Activated CD4-positive, CD25-positive, alpha-beta regulatory T cell treated with anti-CD3 and anti-CD28 coated beads, Interleukin-2, amount 50 U/mL, for 16 hours (primary cell): ENCODE results near the gene ENTPD8.
A peak's percentile ranks its signal among the peaks of the same experiment; 100 is the strongest.
"Not testable (repeated sequence)": the region's sequence is repeated elsewhere in the genome, so short reads cannot be mapped to it uniquely, and the experiment has no call there.

Source experiments
- DNase-seq: peaks from one replicate; pipeline ENCODE4 v3.0.0-alpha.2; 2020; ENCODE audit warnings: low read depth, low spot score

ENTPD8 gene

DNA sequence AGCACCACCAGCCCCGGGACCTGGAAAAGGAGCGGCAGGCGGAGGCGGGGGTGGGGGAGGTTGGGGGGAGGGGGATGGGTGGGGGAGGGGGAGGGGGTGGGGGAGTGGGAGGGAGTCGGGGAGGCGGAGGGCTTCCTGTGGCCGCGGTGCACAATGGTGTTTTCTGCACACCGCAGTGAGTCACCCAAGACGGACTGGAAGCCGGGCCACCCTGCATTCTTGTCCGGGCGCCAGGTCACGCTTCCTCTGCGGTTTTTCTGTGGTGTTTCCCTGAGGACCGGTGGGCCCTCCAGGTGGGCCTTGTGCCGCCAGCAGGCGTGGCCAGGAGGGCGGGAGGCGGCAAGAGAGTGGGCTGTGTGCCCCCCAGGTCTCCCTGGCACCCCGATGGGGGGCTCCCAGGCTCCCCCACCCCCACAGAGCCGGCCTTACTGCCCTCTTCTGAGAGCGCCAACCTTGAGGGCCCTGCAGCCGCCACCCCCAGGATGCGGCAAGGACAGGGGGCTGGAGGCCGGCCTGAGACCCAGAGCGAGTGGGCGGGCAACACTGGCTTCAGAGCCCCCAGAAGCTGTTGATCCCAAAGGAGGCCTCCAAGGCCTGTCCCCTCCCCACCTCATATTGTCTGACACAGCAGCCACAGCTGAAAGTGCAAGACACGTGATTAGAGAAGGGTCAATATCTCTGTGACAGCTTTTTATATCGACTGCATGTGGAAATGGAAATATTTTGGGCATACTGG lies 29.3 kb downstream of the ENTPD8 start:
- no peak for DNase-seq

- DNase-seq = no peak
Observed at GRCh38 chr9:137411260-137411644, 29.9 kb downstream of the ENTPD8 start.

DNA sequence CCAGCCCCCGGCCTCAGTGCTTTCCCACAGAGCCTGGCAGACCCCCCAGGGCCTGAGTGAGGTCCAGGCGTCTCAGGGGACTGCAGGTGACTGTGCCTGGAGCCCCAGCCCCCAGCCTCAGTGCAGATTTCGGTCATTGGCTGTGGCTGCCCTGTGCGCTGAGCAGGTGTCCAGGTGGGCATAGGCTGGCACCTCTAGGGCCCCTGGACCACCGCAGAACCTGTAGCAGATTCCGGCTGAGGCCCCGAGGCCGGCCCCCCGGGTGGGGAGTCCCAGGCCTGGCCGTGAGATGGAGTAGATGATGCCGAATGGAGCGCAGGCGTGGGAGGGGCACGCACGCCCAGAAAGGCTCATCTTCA lies 30.3 kb downstream of the ENTPD8 start:
- no peak for DNase-seq

DNA sequence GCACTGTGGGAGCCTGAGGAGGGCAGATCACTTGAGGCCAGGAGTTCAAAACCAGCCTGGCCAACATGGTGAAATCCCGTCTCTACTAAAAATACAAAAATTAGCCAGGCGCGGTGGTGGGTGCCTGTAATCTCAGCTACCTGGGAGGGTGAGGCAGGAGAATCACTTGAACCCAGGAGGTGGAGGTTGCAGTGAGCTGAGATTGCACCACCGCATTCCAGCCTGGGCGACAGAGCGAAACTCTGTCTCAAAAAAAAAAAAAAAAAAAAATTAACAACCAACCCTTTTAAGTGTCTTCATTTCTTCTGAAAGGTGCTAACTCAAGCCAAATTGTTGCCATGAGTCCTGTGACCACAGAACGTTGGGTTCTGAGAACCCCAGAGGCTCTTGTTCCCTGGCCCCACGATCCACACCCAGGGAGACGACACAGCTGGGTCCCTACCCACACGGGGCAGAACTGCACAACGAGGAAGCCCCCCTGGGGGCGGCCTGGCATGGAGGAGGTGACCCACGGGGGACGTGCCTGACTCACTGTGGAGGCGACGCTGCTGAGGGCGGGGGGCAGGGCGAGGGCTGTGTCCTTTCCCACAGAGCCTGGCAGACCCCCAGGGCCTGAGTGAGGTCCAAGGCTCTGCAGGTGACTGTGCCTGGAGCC lies 30.8 kb downstream of the ENTPD8 start:
- not testable (repeated sequence) for DNase-seq

GRCh38 chr9:137409515-137409914 lies 31.6 kb downstream of the ENTPD8 start:
- no peak for DNase-seq

- no peak for DNase-seq
Observed at GRCh38 chr9:137408651-137409405, 32.3 kb downstream of the ENTPD8 start.

DNA sequence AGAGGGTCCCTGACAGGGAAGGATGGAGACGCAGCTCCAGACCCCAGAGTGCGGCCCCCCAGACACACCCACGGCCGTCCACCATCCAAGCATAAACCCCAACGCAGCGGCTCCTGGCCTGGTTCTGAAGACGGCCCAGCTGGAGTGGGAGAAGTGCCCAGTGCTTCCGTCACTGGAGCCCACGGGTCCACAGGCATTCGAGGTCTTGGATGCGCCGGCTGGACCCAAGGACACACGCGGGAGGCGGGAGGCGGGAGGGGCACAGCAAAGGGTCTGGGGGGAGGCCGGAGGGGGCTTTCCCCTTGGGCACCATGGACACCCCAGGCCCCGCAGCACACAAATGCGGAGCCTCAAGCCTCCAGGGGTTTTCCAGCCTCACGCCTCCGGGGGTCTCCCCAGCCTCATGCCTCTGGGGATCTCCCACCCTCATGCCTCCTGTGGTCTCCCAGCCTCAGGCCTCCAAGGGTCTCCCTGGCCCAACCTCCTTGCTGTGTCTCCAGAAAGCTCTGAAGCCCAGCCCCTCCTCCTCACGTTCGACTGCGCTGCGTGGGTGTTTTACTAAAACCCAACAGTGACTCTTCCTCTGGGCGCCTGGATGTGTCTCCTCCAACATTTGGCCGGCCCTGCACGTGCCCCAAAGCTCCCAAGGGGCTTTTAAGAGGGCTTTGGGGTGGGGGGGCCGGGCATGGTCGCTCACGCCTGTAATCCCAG lies 33.4 kb downstream of the ENTPD8 start:
- no peak for DNase-seq

DNA sequence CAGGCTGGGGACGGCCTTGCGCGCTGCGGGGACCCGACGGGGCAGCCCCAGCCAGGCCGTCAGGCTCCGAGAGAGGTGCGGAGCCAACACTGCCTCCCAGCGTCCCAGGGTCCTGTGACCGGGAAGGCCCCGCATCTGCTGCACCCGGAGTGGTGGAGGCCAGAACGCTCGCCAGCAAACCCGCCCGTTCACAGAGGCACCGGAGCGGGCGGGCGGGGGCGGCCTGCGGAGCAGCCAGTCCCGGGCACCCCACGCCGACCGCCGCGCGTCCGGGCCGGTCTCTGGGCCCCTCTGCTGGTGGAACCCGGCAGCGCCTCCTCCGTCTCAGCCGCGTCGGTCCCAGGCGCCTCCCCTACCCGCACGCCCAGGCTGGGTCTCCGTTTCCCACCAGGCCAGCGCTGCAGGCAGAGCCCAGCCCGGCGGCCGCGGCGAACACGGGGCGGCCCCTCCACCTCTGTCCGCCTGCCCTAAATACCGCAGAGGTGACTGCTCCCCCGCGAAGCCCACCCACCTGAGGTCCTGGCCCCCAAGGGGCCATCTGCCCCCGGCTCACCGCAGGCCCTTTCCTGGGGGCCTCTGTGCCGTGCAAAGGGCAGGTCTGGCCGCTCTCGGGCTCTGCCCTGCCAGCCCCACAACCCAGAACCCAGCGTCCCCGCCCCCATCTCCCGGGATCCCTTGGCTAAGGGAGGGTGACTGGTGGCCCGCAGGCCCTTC lies 34.1 kb downstream of the ENTPD8 start:
- DNase-seq = peak; percentile 38

- no peak for DNase-seq
Observed at GRCh38 chr9:137406085-137406760, 34.9 kb downstream of the ENTPD8 start.

DNA sequence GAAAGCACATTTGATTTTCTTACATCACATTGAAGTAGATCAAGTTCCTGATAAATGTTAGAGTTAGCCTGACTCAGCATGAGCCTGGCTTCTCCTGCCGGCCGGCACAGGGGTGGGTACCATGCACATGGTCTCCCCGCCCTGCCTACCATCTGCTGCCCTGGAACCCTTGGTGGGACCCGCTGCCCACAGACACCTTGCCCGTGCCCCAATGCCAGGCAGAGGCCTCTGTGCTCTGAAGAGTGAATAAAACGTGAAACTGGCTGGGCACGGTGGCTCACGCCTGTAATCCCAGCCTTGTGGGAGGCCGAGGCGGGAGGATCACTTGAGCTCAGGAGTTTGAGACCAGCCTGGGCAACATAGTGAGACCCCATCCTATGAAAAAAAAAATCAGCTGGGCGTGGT lies 35.5 kb downstream of the ENTPD8 start:
- no peak for DNase-seq

DNA sequence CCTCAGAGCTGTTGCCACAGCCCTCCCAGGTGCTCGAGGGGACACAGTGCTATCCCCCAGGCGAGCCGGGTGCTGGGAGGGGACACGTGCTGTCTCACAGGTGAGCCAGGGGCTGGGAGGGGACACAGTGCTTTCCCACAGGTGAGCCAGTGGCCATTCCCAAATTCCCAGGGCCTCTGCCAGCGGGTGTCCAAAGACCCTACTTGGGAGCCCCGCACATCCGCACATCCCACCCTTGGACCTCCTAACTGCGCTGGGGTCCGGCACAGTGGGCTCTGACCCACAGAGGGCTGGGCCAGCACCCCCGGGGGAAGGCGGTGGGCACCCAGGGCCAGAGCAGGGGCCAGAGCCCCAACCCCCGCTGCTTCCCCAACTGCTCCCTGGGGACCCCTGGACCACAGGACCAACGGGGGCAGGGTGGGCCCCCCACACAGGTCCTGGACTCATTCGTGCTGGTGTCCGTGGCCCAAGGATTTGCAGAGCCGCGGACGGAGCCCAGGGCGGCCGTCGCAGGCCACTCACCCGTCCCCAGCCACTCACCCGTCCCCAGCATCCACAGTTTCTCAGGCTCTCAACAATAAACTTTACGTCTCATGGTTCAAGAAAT lies 36.1 kb downstream of the ENTPD8 start:
- no peak for DNase-seq

DNA sequence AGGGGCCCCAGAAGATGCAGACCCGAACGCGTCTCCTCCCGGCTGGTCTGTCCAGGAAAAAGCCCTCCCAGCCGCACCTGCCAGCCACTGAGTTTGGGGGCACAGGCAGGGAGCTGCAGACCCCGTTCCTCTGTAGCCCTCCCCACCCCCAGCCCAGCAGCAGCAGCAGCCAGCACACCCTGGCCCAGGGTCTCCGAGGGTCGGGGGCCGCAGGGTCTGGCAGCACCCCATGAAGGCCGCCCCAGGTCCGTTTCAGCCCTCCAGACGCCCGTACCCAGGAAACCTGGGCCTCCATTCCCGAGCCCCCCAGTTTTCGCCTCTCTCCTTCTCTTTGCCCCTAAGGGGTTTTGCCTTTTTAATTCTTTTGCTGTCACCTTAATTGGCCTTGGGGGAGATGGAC lies 37.9 kb downstream of the ENTPD8 start:
- no peak for DNase-seq

- DNase-seq = no peak
Observed at GRCh38 chr9:137402746-137403145, 38.4 kb downstream of the ENTPD8 start.

DNA sequence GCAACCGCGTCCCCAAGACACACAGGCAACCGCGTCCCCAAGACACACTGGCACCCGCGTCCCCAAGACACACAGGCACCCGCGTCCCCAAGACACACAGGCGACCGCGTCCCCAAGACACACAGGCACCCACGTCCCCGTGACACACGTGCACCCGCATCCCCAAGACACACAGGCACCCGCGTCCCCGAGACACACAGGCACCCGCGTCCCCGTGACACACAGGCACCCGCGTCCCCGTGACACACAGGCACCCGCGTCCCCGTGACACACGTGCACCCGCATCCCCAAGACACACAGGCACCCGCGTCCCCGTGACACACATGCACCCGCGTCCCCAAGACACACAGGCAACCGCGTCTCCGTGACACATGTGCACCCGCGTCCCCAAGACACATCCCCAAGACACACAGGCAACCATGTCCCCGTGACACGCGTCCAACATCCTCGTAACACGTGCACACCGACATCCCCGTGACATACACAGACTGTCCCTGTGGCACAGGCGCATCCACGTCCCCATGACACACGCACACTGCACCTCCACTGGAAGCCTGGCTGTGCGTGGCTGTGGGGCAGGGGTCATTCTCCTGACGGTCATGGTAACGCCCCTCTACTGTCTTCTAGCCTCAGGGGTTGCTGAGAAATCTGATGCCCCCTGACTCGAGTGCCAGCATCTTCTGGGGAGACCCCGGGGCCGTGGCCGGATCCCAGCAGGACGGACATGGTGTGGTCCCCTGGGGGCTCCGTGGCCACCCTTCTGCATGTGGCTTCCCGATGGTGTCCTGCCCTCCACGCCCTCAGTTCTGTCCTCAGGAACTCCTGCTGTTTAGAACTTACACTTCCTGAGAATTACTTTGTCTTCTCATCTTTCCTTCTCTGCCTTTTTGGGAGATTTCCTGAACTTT lies 42.3 kb downstream of the ENTPD8 start:
- no peak for DNase-seq

DNA sequence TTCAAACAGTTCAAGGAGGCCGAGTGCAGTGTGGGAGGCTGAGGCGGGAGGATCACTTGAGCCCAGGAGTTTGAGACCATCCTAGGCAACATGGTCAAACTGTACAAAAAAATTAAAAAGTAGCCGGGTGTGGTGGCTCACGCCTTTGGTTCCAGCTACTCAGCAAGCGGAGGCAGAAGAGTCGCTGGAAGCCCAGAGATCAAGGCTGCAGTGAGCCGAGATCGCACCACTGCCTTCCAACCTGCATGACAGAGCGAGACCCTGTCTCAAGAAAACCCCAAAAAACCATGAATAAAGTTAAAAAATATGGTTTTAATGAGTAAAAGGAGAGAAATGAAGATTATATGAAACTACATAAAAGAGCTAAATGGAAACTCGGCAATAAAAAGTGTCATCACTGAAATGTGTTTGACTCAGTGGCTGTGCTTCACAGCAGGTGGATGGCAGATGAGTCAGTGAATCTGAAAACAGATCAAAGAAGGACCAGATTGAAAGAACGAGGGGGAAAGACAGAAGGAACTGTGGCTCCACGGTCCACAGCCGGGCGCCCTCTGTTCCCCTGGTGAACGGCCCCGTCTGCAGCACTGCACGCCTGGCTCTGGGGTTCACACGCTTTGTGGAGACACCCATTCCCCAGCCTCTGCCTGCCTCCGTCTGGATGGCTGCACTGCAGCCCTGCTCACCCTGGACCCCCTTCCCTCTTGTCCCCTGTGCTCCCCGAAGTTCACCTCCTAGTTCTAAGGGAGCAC lies 43.3 kb downstream of the ENTPD8 start:
- DNase-seq = no peak

- DNase-seq = no peak
Observed at GRCh38 chr9:137396634-137397367, 44.4 kb downstream of the ENTPD8 start.

- no peak for DNase-seq
Observed at GRCh38 chr9:137396227-137396626, 44.9 kb downstream of the ENTPD8 start.

GRCh38 chr9:137395666-137396010 lies 45.5 kb downstream of the ENTPD8 start:
- DNase-seq = no peak
